ENCODE measurements around the gene MXRA8. TPM values are rescaled to one million over a fixed set of nuclear protein-coding genes. Genes with fewer than 3 reads are reported as not detected.

Gene MXRA8
- total RNA-seq, 1 donor from 2014 or later = 41.9 TPM

DNA sequence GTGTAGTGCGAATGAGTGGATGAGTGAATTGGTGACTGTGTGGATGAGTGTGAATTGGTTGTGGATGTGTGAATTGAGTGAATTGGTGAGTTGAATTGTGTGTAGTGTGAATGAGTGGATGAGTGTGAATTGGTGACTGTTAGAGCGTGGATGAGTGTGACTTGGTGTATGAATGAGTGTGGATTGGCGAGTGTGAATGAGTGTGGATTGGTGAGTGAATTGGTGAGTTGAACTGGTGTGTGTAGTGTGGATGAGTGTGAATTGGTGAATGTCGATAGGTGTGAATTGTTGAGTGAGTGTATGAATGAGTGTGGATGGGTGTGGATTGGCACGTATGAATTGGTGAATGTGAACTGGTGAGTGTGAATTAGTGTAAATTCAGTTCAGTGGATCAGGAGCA lies 9.0 kb upstream of the MXRA8 start:
- DNase-seq (ENCODE audit: low spot score) = no peak

- DNase-seq (ENCODE audit: low spot score) = no peak
These were observed 8.3 kb upstream of the MXRA8 start for GRCh38 chr1:1366699-1367066.

GRCh38 chr1:1365875-1366698 lies 7.7 kb upstream of the MXRA8 start:
- no peak for DNase-seq (ENCODE audit: low spot score)

GRCh38 chr1:1364266-1364665 lies 5.9 kb upstream of the MXRA8 start:
- DNase-seq (ENCODE audit: low spot score) = no peak

GRCh38 chr1:1361982-1362423 lies 3.6 kb upstream of the MXRA8 start:
- DNase-seq (ENCODE audit: low spot score) = peak; percentile 60

- DNase-seq (ENCODE audit: low spot score) = no peak
These were observed 3.1 kb upstream of the MXRA8 start for GRCh38 chr1:1361233-1361981.

- DNase-seq (ENCODE audit: low spot score) = peak; percentile 75
These were observed 2.3 kb upstream of the MXRA8 start for GRCh38 chr1:1360506-1361169.

GRCh38 chr1:1359664-1360468 lies 1.5 kb upstream of the MXRA8 start:
- DNase-seq (ENCODE audit: low spot score) = peak; percentile 63

GRCh38 chr1:1359308-1359663 lies 931 bp upstream of the MXRA8 start:
- DNase-seq (ENCODE audit: low spot score) = peak; percentile 44

GRCh38 chr1:1357871-1358432 lies 403 bp downstream of the MXRA8 start:
- no peak for DNase-seq (ENCODE audit: low spot score)

DNA sequence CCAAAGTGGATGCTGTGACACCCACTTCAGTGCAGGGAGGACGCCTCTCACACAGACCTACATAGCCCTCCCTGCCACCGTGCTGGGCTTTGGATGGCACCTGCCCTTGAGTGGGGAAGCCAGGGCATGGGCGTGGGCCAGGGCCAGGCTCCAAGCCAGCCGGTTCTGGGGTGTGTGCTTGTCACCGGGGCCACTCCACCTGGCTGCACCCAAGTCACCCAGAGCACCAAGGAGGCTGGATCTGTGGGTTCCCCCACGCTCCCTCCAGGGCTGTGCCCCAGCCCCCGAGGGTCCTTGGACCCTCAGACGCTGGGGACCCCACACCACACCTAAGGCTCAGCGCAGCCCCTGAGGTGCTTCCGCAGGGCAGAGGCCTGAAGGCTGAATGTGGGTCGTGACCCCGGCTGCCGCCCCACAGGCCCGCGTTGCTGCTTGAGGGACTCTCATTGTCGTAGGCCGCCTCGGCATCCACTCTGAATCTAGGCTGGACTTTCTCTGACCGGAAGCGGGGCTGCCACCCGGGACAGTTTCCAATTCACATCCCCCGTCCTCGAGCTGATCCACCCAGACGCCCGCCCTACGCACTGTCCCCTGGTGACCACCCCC lies 1.5 kb downstream of the MXRA8 start:
- no peak for DNase-seq (ENCODE audit: low spot score)

GRCh38 chr1:1356166-1356795 lies 2.1 kb downstream of the MXRA8 start:
- no peak for DNase-seq (ENCODE audit: low spot score)

DNA sequence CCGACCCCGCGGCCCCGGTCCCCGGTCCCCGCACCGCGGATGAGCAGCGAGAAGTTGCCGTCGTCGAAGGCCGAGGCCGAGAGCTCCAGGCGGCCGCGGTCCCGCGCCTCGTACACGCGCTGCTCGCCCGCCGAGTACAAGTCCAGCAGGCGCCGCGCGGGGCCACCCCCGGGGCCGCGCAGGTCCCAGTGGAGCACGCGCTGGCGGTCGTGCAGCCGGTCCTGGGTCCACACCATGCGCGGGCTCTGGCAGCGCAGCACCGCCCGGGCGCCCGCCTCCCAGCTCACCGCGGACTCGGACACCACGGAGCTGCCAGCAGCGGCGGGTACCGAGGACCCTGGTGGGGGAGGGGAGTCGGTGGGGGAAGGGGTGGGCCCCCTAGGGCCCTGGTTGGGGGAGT lies 2.9 kb downstream of the MXRA8 start:
- DNase-seq (ENCODE audit: low spot score) = no peak

GRCh38 chr1:1354271-1355247 lies 3.8 kb downstream of the MXRA8 start:
- DNase-seq (ENCODE audit: low spot score) = no peak

- no peak for DNase-seq (ENCODE audit: low spot score)
These were observed 4.8 kb downstream of the MXRA8 start for GRCh38 chr1:1353389-1354151.

GRCh38 chr1:1352786-1353388 lies 5.5 kb downstream of the MXRA8 start:
- no peak for DNase-seq (ENCODE audit: low spot score)

DNA sequence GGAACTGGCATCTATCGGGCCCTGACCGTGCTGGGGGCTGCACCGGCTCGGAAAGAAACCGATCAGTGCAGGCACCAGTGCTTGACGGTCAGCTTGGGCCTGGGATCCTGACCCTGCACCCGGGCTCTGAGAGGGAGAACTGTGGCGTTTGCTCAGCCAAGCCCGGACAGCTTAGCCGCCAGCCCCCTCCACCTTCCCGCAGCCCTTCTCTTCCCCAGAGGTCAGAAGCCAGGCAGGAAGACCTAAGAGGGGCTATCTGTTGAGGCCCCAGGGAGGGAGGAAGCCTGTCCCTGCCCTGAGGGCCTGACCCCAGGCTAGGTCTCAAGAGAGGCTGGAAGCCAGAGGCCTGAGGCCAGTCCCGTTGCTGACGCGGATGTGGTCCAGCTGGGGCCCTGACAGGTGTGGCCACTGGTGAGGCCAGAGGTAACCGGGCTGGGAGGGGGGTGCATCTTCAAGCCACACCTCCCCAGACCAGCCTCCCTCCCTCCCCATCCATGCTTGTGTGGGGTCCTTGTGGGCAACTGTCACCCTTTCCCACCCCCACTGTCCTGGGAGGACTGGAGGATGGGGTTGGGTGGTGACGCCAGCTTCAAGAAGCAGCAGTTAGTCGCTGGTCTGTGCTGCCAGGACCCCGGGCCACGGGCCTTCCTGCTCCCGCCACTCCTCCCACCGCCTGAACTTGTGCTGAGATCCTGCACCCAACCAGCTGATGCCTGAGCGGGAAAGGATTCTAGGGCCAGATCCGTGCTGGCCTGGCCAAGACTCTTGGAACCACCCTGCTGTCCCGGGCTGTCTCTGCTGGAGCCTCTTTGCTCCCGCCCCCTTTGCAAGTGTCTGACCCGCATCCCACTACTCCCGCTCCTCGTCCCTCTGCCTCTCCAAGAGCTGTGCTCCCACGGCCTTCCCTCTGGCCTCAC lies 6.6 kb downstream of the MXRA8 start:
- DNase-seq (ENCODE audit: low spot score) = no peak

All from ureter (tissue), 1 donor.